HEK293 (cell line): Measurements from ENCODE around the gene PDE6H.

Source experiments
- CTCF ChIP-seq: fragments of 450-650 bp; formaldehyde crosslinking; IDR thresholded peaks from 2 replicates; pipeline ENCODE4 v1.5.1; 2016; ENCODE audit warnings: missing biosample characterization, missing genetic modification characterization
- GFI1B ChIP-seq: fragments of 450-650 bp; formaldehyde crosslinking; IDR thresholded peaks from 2 replicates; pipeline ENCODE4 v1.5.1; 2016; ENCODE audit warnings: missing biosample characterization, missing genetic modification characterization
- SP2 ChIP-seq: fragments of 450-650 bp; formaldehyde crosslinking; IDR thresholded peaks from 2 replicates; pipeline ENCODE4 v1.5.1; 2016; ENCODE audit warnings: missing biosample characterization, missing genetic modification characterization
- TCF7L2 ChIP-seq: IDR thresholded peaks from 2 replicates; pipeline ENCODE4 v1.6.1; 2011; ENCODE audit warnings: low read depth, mild to moderate bottlenecking, inconsistent platforms, low read length, moderate library complexity, borderline replicate concordance
- YY1 ChIP-seq: fragments of 450-650 bp; formaldehyde crosslinking; IDR thresholded peaks from 2 replicates; pipeline ENCODE4 v1.5.1; 2018; ENCODE audit warnings: missing biosample characterization, missing genetic modification characterization
- ZBTB1 ChIP-seq: fragments of 450-650 bp; formaldehyde crosslinking; IDR thresholded peaks from 2 replicates; pipeline ENCODE4 v1.5.1; 2016; ENCODE audit warnings: missing biosample characterization, missing genetic modification characterization
- ZNF169 ChIP-seq: fragments of 450-650 bp; formaldehyde crosslinking; IDR thresholded peaks from 2 replicates; pipeline ENCODE4 v1.5.1; 2016; ENCODE audit warnings: missing biosample characterization, missing genetic modification characterization
- ZNF239 ChIP-seq: fragments of 450-650 bp; formaldehyde crosslinking; IDR thresholded peaks from 2 replicates; pipeline ENCODE4 v1.5.1; 2016; ENCODE audit warnings: missing biosample characterization, missing genetic modification characterization
- ZNF488 ChIP-seq: fragments of 450-650 bp; formaldehyde crosslinking; IDR thresholded peaks from 2 replicates; pipeline ENCODE4 v1.5.1; 2016; ENCODE audit warnings: missing biosample characterization, missing genetic modification characterization
- ZNF518A ChIP-seq: fragments of 450-650 bp; formaldehyde crosslinking; conservative IDR thresholded peaks from 2 replicates; pipeline ENCODE4 v1.5.1; 2016; ENCODE audit warnings: low read depth, missing biosample characterization, missing genetic modification characterization
- ZNF792 ChIP-seq: fragments of 450-650 bp; formaldehyde crosslinking; IDR thresholded peaks from 2 replicates; pipeline ENCODE4 v1.5.1; 2016; ENCODE audit warnings: missing biosample characterization, missing genetic modification characterization
- TF ChIP-seq, protein P1 (sequence below): fragments of 450-650 bp; formaldehyde crosslinking; IDR thresholded peaks from 2 replicates; pipeline ENCODE4 v1.5.1; 2016; ENCODE audit warnings: missing biosample characterization, missing genetic modification characterization

- TF ChIP-seq CTCF (tag by site-specific recombination) (no peak), ZNF792 (no peak), ZNF488 (tag by site-specific recombination) (no peak), YY1 (tag by site-specific recombination) (no peak), TCF7L2 (no peak), ZNF169 (tag by site-specific recombination) (no peak), ZNF518A (tag by site-specific recombination) (no peak), ZBTB1 (no peak), GFI1B (no peak), ZNF239 (no peak), SP2 (tag by site-specific recombination) (no peak)
- TF ChIP-seq, protein P1, sequence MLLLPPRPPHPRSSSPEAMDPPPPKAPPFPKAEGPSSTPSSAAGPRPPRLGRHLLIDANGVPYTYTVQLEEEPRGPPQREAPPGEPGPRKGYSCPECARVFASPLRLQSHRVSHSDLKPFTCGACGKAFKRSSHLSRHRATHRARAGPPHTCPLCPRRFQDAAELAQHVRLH = no peak
Observed at GRCh38 chr12:14937689-14938088, 35.2 kb upstream of the PDE6H start.
